Epithelial cell of esophagus (primary cell): ENCODE results near the gene PYHIN1.

Source experiments
- DNase-seq: peaks from one replicate; pipeline ENCODE4 v3.0.0; 2010; ENCODE audit warnings: low read depth
- H3K4me3 ChIP-seq: 2 replicates; pipeline ENCODE4 v1.5.1; 2011; ENCODE audit warnings: mild to moderate bottlenecking, low read length, control low read depth
- CTCF ChIP-seq: IDR thresholded peaks from 2 replicates; pipeline ENCODE4 v1.5.1; 2011; ENCODE audit warnings: low read depth, mild to moderate bottlenecking, low read length, control low read depth, inconsistent platforms; ENCODE audit not compliant: insufficient read depth; ENCODE audit errors: missing control alignments

PYHIN1 gene

GRCh38 chr1:159015440-159015909, 84.1 kb downstream of the PYHIN1 start:
- DNase-seq = peak; percentile 92
- no peak for TF ChIP-seq CTCF
- no peak overlapping the region for H3K4me3 ChIP-seq

- H3K4me3 ChIP-seq = no peak overlapping the region
- DNase-seq = no peak
- TF ChIP-seq CTCF = no peak
Observed at GRCh38 chr1:159023723-159024122, 92.4 kb downstream of the PYHIN1 start.

GRCh38 chr1:159025043-159025442, 93.7 kb downstream of the PYHIN1 start:
- no peak for TF ChIP-seq CTCF

More at GRCh38 chr1:159025043-159025442, 93.7 kb downstream of the PYHIN1 start:
- no peak for DNase-seq
- H3K4me3 ChIP-seq = no peak overlapping the region
